NCI-H446 (cell line): ENCODE data around the gene IGSF22.

ENCODE experiments used
- DNase-seq, 2 experiments: peaks; one replicate each; lab custom pipeline; 2025; lab: John Stamatoyannopoulos, UW

The IGSF22 gene

DNA sequence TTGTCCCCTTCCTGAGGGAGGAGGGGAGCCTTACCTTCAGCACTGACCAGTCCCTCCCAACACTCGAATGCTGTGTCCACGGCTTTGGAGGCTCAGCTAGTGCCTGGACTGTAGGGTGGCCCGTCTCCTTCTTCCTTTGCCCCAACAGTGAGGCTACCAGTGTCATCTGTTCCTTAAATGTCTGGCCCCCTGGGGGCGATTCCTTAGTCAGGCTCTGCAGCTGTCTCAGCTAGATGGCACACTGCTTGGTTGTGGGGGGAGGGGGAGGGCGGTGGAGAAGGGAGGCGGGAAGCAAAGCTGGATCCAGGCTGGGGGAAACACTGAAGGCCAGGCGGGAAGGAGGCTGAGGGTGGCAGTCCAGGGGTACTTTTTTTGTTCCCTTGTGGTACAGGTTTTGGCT lies at the start of gene IGSF22:
IGSF22 (minus strand) TSS at position 149 of the 400 bp plus-strand sequence. CDS start 1,952 bp downstream, outside the sequence.
- DNase-seq: no peak

DNA sequence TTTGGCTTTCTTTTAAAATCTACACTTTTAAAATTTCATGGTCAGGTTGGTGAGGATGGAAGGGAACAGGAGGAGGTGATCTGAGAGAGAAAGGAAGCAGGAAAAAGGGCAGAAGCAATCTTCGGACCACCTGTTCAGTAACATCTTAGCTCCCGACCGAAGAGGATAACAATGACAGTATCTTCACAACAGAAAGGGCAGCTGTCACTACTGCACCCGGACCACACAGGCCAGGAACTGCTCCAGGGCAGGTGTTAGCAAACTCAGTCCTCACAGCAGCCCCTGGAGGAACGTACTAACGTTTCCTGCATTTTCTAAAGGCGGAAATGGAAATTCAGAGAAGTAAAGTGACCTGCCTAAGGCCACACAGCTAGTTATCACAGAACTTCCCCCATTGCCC lies 48.8 kb upstream of the IGSF22 start:
- no peak for DNase-seq

DNA sequence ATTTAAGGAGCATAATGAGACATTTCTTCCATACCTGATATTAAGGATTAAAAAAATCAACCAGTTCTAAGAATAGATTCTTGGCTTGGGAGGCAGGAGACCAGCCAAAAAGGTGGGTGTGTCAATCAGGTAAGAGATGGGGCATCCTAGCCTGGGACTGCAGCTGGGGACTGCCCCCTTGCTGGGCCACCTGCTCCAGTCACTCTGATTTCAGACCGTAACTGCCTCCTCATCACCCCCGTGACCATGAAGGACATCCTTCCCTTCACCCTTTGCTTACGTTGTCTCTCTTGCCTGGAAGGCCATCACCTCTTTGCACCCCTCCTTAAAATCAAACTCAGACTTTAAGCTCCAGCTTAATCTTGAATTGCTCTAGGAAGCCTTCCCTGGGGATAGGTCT lies 47.7 kb upstream of the IGSF22 start:
- no peak for DNase-seq

DNA sequence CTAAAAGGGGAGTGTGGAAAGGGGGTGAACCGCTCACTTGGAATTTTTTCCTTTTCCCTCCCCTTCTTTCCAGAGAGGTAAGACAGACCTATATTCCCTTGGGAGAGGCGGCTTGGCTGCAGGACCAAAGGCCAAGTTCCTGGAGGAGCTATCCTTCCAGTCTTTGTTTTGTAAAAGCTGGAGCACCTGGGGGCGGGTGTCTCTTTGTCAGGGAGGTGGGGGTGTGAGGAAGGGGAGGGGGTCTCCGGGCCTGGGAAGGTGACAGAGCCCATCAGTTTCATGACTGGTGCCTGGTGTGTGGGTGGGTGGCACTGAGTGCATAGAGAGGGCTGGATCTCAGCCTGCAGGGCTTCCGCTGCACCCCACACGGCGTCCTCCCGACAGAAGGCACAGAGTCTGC lies 47.1 kb upstream of the IGSF22 start:
- DNase-seq: no peak

DNA sequence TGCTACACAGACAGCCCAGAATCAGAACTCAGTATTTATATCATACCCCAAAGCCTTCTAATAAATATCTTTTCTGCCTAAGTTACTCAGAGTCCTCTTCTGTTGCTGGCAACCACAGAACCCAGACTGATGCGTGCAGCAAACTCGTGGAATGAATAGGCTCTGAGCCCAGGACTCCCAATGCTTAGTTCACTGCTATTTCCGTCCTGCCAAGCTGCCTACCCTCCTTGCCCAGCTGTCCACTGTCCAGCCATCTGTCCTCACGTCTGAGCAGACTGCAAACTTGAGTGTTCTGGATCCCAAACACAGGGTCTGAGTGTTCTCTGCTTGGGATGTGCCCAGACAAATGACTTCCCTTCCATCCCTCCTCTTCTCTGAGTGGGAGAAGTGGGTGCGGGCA lies 46.2 kb upstream of the IGSF22 start:
- DNase-seq: no peak

DNA sequence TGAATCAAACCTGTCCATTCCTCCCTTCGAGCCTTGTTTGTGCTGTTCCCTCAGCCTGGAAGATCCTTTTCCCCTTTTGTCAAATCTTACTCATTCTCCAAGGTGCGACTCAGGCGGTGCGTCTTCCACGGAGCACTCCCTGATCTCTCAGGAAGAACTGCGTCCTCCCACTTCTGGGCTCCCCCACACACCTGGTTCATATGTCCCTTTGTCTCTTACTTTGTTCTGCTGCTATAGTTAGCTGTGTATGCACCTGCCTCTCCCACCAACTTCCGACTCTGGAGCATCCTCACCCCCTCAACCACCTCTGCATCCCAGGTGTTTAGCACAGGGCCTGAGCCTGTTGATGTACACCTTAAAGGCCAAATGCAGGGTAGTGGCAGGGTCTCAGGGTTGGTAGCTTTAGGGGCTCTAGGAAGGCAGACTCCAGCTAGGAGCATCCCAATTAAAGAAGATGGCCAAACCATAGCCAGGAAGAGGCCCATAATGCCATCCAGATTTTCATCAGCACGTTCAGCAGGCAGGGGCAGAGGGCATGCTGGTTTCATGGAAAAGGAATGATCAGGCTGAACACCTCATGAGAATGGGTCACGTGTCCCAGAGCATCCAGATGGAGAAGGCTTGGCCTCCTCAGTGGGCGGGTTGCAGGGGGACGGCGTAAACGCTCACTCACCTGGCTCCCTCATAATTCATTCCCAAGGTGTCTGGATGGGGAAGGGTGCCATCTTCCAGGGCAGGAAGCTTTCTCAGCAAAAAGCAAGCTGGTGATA lies 45.5 kb upstream of the IGSF22 start:
- no peak for DNase-seq

DNA sequence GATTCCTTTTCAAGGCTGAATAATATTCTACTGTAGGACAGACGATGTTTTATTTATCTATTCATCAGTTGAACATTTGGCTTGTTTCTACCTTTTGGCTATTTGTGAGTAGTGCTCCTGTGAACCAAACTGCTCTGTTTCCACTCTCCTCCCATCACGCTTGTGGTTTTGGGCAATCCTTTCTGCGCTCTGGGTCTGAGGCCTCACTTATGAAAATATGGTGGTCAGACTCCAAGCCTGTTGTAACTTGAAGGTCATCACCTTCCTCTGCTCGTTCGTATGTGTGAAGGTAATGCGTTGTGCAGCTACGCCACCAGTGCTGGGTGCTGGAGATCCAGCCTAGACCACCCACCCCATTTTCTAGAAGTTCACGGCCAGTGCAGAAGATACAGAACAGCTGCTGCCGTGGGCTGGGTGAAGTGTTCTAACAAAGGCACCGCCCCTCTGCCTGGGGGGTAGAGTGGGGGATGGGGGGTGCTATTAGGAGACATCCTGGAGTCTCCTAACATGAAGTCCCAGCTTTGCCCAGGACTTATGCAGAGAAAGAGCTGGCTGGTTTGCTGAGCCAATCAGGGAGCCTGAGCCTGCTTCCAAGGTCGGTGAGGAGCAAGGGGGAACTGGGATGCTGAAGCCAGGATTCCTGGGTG lies 44.6 kb upstream of the IGSF22 start:
- no peak for DNase-seq

DNA sequence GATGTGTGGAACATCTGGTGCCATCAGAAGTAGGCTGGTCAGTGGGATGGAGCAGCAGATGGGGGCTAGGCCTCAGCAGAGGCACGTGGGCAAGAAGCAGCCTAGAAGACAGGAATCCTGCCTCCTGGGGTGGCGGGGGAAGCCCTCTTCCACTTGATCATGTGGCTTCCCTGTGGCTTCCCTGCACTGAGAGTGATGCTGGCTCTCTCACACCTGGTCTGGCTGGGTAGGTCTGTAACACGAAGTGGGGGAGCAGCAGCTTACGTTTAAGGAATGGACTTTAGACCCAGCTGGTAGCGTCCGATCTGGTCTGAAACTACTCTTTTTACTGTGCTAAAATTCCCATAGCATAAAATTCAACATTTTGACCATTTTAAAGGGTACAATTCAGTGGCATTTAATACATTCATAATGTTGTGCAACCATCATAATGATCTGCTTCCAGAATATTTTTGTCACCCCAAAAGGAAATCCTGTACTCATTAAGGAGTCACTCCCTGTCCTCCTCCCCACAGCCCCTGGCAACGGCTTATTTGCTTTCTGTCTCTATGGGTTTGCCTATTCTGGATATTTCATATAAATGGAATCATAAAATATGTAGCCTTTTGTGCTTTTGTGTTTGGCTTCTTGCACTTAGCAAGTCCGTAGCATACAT lies 43.9 kb upstream of the IGSF22 start:
- DNase-seq: no peak

DNA sequence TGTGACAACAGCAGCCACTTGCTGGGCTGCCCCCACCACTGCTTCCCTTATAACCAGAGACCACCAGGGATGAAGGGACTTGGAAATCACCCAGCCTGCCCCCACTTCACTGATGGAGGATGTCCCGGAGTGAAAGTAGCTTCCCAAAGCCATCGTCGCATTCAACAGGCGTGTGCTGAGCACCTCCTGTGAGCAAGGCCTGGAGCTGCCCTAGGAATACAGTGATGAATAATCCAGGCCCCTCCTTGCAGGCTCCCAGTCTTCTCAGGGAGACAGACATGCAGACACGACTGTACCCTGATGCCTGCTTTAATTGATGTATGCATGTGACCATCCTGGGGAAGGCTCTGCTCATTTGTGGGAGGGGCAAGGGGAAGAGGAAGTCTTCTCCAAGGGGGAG lies 43.0 kb upstream of the IGSF22 start:
- no peak for DNase-seq

DNA sequence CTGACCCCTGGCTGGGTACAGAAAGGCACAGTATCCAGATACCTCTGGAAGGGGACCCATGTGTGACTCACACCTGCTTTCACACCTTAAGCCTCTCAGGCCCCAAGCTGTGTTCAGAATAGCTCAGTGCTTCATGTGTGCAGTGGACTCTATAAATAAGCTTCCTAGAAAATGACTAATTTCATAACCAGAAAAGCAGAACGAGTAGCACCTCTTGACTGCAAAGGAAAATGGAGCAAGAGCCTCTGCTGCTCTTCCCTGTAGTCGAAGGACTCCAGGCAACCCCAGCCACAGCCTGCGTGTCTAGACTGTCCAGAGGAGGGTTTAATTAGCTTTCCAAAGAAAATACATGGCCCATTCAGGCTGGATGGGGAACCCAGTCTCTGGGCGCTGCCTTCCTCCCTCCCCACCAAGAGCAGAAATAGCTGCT lies 42.5 kb upstream of the IGSF22 start:
- no peak for DNase-seq

DNA sequence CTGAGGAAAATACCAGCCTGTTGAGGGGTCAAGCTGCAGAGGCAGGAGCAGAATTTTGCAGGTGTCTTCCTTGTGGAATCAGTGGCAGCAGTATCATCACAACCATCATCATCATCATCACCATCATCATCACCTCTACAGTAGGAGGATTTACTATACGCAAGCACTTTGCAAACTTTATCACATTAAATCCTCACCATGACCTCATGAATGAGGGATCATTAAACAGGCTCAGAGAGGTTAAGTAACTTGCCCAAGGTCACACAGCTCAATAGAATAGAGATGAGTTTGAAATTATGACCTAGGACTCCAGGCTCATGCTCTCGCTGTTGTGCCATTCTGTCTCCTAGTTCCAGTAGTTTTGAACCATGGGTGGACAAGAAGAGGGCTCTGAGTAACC lies 40.0 kb upstream of the IGSF22 start:
- DNase-seq: no peak

DNA sequence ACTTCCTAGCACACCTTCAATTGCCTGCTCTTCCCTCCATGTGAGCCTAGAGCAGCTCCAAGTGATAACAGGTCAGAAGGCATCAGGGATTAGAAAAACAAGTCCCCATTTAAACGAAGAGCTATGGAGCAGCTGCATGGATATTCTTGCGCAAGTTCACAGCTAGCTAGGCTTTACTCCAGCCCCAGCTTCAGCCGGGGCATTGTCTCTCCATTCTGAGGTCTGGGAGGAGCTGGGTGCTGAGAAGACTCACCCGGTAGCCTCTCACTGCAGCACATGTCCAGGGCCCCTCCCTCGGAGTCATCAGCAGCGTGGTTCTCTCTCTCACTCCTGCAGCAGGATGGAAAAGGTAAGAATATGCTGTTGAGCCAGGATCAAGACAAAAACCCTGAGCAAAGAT lies 39.6 kb upstream of the IGSF22 start:
- no peak for DNase-seq

DNA sequence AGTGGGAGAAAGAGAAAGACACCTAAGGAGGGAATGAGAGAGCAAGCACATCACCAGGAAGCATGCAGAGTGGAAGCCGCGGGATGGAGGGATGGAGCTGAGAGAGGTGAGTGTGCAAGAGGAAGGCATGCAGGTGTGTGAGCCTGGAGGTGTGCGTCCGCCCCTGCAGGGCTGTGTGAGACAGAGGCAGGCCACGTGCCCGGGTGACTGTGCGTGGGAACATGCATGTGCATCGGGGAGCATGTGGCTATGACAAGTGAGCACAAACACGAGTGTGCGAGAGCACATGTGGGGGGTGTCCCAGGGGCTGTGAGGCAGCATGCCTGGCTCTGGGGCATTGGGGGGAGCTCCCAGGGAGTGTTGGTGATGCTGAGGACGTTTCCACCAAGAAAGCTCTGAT lies 35.8 kb upstream of the IGSF22 start:
- DNase-seq: no peak

DNA sequence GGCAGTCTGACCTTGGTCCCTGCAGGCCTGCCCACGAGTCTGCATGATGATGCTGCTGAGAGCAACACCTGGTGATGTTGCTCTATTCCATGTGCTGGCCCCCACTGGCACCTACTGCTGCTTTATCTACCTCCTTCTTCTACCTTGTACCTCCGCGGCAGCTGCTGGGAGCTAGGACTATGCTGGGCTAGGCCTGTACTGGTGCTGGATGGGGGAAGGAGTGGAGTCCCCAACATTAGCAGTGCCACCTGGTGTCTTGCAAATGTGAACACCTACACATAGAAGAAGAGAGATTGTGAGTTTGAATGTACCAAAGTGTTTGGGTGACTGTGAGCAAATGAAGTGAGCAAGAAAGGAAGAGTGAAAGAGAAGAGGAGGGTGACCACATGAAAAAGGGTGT lies 35.2 kb upstream of the IGSF22 start:
- no peak for DNase-seq

DNA sequence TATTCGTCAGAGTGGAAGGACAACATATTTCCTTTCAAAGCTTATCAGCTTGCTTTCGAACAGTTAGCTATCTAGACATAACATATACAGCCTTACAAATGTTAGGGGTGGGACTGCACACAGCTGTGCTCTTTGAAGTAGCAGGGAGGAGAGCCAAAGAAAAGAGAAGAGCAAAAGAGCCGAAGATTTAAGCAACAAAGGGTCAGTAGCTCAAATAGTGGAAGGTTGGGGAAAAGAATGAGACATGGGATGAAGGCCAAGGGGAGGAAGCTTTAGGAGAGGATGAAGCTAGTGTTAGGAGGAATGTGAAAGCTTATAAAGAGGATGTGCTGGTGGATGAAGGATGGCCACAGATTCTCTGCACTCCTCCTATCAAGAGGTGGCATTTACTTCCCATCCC lies 31.8 kb upstream of the IGSF22 start:
- DNase-seq: no peak

DNA sequence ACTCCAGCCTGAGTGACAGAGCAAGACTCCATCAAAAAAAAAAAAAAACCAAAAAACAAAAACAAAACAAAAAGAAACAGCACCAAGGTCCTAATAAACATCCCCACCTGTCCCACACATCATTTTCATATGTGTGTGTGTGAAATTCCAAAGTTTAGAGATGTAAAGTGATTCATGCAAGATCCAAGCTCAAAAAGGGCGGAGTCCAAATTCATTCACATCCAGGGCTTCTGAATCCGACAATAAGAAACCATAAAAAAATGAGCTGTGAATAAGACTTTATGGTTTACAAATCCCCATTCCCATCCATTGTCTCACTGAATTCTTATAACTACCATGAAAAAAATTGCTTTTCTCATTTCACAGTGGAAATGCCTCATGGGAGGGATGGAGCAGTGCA lies 30.9 kb upstream of the IGSF22 start:
- no peak for DNase-seq

DNA sequence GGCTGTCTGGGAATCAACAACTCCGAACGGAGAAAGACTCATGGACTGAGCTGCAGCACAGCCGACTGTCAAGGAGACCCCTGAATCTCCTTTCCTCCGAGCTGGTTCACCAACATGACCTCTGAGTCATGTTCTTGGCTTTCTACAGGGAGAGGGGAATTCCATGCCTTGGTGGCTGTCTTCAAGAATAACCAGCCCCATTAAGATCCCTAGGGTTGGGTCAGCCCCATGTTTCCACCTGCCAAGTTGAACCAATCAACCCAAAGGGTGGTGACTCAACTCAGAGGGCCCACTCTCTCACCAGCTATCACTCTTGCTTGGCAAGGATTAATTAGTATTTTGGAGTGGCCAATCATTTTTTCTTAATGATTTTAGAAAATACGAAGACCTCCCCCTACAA lies 28.3 kb upstream of the IGSF22 start:
- DNase-seq: no peak

DNA sequence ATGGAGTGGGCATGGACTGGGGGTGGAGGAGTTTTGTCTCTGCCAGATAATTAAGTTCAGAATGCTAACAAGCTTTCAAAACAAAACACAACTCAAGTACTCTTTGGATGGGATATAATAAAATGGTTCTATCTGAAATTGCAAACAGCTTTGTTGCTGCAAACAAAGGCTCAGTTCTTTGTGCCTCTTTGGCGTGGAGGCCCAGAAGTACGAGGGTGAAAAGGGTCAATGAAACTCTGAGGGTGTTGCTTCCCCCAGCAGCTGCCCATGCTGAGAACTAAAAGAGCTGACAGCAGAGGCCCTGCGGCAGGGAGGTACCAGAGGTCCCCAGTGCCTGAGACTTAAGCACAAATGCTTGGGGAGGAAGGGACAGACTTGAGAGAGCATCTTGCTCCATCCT lies 26.5 kb upstream of the IGSF22 start:
- no peak for DNase-seq

DNA sequence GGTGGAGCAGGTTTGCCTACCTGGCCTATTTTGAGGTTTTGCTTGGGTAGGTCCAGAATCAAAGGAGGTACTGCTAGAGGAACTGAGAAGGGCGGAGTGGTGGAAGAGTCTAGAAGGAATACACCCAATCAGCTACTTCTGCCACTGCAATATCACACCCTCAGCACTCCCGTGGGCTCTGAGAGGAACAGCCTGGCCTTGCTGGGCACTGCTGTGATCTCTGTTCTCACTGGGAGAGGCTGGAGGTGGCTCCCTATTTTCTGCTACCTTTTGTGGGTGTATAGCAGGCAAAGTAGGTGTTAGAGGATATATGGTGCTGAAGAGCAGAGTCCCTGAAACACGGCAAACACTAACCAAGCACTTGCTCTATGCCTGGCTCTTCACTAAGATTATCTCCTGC lies 25.0 kb upstream of the IGSF22 start:
- no peak for DNase-seq

DNA sequence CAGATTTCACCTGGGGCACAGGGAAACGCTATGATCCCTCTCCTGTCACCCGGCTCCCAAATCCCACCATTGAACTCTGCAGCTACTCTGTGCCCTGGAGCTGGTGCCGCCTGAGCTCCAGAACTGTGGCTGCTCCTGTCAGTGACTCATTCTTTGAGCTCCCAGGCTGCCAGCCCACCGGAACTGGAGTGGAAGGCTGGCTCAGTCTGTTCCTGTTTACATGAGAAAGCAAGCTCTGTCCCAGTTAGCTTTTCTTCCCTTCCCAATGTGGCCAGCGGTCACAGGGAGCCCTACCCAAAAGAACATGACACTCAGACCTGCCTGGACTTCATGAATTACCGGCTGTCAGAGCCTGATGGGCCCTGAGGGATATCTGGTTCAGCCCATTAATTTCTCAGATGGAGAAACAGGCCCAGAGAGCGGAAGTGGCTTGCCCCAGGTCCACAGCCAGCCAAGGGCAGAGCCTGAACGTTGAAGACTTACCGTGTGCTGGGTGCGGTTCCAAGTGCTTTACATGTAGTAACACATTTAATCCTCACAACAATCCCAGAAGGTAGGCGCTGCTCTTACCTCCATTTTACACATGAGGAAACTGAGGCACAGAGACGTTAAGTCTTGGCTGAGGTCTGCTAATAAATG lies 23.8 kb upstream of the IGSF22 start:
- peak in 1 of 2 experiments; percentile 9 for DNase-seq

DNA sequence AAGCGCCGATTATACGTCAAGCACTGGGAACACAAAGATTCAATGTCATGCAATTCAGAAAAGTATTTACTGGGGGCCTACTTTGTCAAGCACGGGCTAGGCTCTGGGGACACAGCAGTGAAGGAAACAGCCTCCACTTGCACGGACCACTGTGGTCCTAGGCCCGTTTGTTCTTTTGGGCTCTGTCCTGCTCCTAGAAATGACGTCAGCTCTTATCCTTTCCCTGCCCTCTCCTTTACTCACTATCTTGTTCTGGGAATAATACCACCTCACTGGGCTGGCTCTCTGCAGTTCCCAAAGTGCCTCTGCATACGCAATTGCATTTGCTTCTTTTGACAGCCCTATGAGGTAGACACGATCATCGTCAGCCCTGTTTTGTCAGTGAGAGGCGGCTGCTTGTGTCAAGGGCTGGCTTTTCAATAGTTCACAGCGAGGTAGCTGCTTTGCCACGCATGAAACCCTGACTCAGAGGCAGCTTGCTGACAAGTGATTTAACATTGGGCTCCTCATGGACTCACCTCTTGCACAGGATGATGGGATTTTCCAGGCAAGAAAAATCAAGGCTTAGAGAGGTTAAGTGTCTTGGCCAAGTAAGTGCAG lies 22.9 kb upstream of the IGSF22 start:
- DNase-seq: no peak

DNA sequence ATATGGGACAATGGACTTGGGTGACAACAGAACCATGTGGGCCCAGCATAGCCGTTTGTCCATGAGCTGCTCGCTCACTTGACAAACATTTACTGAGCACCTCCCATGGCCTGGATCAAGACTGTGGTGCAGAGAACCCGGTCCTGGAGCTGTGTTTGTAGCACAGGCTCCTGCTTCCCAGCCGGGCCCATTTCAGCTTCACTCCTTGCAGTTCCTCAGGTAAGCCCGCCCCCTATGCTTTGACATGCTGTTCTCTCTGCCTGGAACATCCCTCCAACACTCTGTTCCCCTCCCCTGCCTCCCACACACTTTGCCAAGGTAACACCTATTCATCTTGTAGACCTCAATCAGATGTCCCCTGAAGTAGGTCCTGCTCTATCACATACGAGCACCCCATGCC lies 19.3 kb upstream of the IGSF22 start:
- no peak for DNase-seq
